Gastroesophageal sphincter (tissue), 4 donors: ENCODE data around the gene ZNF541. TPM values are rescaled to one million over a fixed set of nuclear protein-coding genes. Genes with fewer than 3 reads are reported as not detected.
"Not testable (repeated sequence)": the region's sequence is repeated elsewhere in the genome, so short reads cannot be mapped to it uniquely, and the experiment has no call there.

ENCODE experiments used
- ATAC-seq: fragments of 150-250 bp; one replicate; pipeline ENCODE4 v1.9.1; 2016; ENCODE audit warnings: mild to moderate bottlenecking, moderate library complexity
- H3K27ac ChIP-seq, 4 donors: fragments of 200-600 bp; sonication (generic) in 3 of 4; 1 replicate in 3 of 4; 2 replicates in 1 of 4; pipeline ENCODE4 v1.5.1; 2016 to 2019
- H3K27me3 ChIP-seq: fragments of 200-600 bp; sonication (generic); one replicate; pipeline ENCODE4 v1.5.1; 2019
- H3K36me3 ChIP-seq, 2 donors: fragments of 200-600 bp; sonication (generic); one replicate each; pipeline ENCODE4 v1.5.1; 2019; ENCODE audit warnings: control low read depth in 1 of 2
- H3K4me1 ChIP-seq, 3 donors: fragments of 200-600 bp; sonication (generic); 1 replicate in 2 of 3; 2 replicates in 1 of 3; pipeline ENCODE4 v1.5.1; 2016 to 2019; ENCODE audit warnings: control low read depth in 2 of 3
- H3K4me3 ChIP-seq, 2 donors: fragments of 200-600 bp; sonication (generic); one replicate each; pipeline ENCODE4 v1.5.1; 2019; ENCODE audit warnings: mild to moderate bottlenecking in 1 of 2, moderate library complexity in 1 of 2
- H3K9me3 ChIP-seq, 3 donors: fragments of 200-600 bp; sonication (generic); one replicate each; pipeline ENCODE4 v1.5.1; 2017 to 2019; ENCODE audit warnings: control low read depth in 2 of 3
- CTCF ChIP-seq, 4 experiments: fragments of 200-600 bp in 2 of 4; fragments of 450-650 bp in 2 of 4; sonication (generic) in 1 of 4; IDR thresholded peaks; one replicate each; pipeline ENCODE4 v1.5.1; 2017 to 2019; ENCODE audit warnings: antibody characterized with exemption in 4 of 4, mild to moderate bottlenecking in 2 of 4, moderate library complexity in 2 of 4
- EP300 ChIP-seq: sonication (generic); formaldehyde crosslinking; IDR thresholded peaks from one replicate; pipeline ENCODE4 v1.6.1; 2017; ENCODE audit warnings: antibody characterized with exemption, mild to moderate bottlenecking
- POLR2A ChIP-seq, 2 donors: fragments of 450-650 bp; IDR thresholded peaks; one replicate each; pipeline ENCODE4 v1.6.1; 2017; ENCODE audit warnings: antibody characterized with exemption in 2 of 2, mild to moderate bottlenecking in 2 of 2, moderate library complexity in 1 of 2
- POLR2AphosphoS5 ChIP-seq: sonication (generic); formaldehyde crosslinking; IDR thresholded peaks from one replicate; pipeline ENCODE4 v1.6.1; 2017; ENCODE audit warnings: antibody characterized with exemption
- WGBS, 2 donors: methylation state at CpG; one replicate each; pipeline ENCODE4 v1.1.5; 2018; ENCODE audit warnings: low coverage in 1 of 2; 5-methylcytosine and 5-hydroxymethylcytosine counted together
- total RNA-seq, 4 donors: library from RNA; depleted of rRNA; stranded (reverse); fragments of >200 nt; gene quantifications; one replicate each; pipeline ENCODE4 v1.1.0, GENCODE V29; 2016

ZNF541 gene
- total RNA-seq, 4 donors from 2014 or later: 0.05 TPM; not detected in 3

DNA sequence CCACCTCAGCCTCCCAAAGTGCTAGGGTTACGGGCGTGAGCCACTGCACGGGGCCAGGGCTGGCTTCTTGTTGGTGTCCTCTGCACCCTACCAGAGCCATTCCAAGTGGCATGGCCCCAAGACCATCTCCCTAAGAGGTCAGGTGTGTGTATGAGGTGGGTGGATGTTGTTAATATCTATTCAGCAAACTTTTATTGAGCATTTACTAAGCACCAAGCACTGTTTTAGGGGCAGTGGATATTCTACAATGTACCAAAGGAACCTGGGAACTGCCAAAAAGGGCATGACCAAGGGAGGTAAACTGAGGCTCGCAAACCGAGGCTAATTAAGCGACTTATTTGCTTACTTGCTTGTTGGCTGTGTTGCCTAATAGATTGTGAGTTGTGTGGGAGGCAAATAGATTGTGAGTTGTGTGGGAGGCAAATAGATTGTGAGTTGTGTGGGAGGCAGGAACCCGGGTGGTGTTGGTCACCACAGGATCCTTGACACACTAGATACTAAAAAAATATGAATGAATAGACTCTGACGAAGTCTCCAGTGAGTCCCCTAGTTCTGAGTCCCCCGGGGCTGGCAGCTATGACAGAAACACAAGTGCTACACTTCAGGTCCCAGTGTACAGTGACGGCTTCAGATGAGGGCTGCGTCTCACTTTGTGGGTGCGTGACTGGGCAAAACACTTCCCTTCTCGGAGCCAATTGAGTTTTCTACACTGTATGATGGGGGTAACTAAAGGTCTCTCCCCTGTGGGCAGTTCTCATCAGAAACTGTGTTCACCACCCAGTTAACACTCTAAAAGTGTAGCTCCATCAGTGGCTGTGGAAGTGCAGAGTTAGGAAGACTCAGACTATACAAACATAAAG, 31.0 kb upstream of the ZNF541 start:
- ATAC-seq: no peak
- no peak overlapping the region for H3K27ac ChIP-seq
- 48 to 63% methylated on average over 4 to 6 of the region's 13 CpGs for WGBS, 2 donors

GRCh38 chr19:47601180-47601904, 28.4 kb upstream of the ZNF541 start:
- no peaks in the 10 kb centered on the region for H3K36me3 ChIP-seq
- no peaks in the 10 kb centered on the region for H3K27me3 ChIP-seq
- no peaks in the 10 kb centered on the region for H3K9me3 ChIP-seq
- peak overlapping the region; percentile 68 to 94 (median 90) for H3K27ac ChIP-seq
- peak overlapping the region; percentile 41 to 63 for H3K4me3 ChIP-seq
- peaks cover 0 to 29% (median 8%) of the 10 kb centered on the region in 3 donors for H3K4me1 ChIP-seq
- ATAC-seq: no peak
- no peak for TF ChIP-seq CTCF (IDR thresholded peaks at IDR 0.05)
- TF ChIP-seq EP300: no peak
- TF ChIP-seq POLR2A (IDR thresholded peaks at IDR 0.05): no peak
- TF ChIP-seq POLR2AphosphoS5: no peak
- WGBS, 2 donors: 71% methylated on average over 13 of the region's 17 CpGs; no CpG with 5 or more reads in 1 of the 2 donors

More for the DNA sequence above, 31.0 kb upstream of the ZNF541 start:
- Histone ChIP-seq H3K4me3 (no peak overlapping the region), H3K36me3 (no peaks in the 10 kb centered on the region), H3K9me3 (no peaks in the 10 kb centered on the region), H3K4me1 (peaks cover 0 to 31% (median 16%) of the 10 kb centered on the region in 3 donors), H3K27me3 (no peaks in the 10 kb centered on the region)
- no peak for TF ChIP-seq EP300
- TF ChIP-seq POLR2A (IDR thresholded peaks at IDR 0.05): no peak
- no peak for TF ChIP-seq CTCF (IDR thresholded peaks at IDR 0.05)
- no peak for TF ChIP-seq POLR2AphosphoS5

GRCh38 chr19:47600246-47601179, 27.6 kb upstream of the ZNF541 start:
- H3K4me1 ChIP-seq: peaks cover 0 to 29% (median 8%) of the 10 kb centered on the region in 3 donors
- no peaks in the 10 kb centered on the region for H3K27me3 ChIP-seq
- 2 to 10% methylated on average over 9 to 15 of the region's 77 CpGs for WGBS, 2 donors
- peak overlapping the region; percentile 41 to 63 for H3K4me3 ChIP-seq
- H3K9me3 ChIP-seq: no peaks in the 10 kb centered on the region
- peak overlapping the region; percentile 80 to 94 (median 90) for H3K27ac ChIP-seq
- peak; percentile 97 for ATAC-seq
- TF ChIP-seq POLR2AphosphoS5 (peak; percentile 85), POLR2A (IDR thresholded peaks at IDR 0.05) (peak; percentile 80), CTCF (IDR thresholded peaks at IDR 0.05) (peak in 1 of 4 experiments; percentile 9), EP300 (no peak)
- H3K36me3 ChIP-seq: no peaks in the 10 kb centered on the region

- H3K4me1 ChIP-seq: peaks cover 0 to 29% (median 8%) of the 10 kb centered on the region in 3 donors
- not testable (repeated sequence) for H3K36me3 ChIP-seq, H3K27me3 ChIP-seq, ATAC-seq, H3K9me3 ChIP-seq
- peak overlapping the region; percentile 21 to 63 for H3K4me3 ChIP-seq
- WGBS, 2 donors: 30 to 43% methylated on average over 12 to 22 of the region's 25 CpGs
- peak overlapping the region; percentile 80 to 94 (median 90) for H3K27ac ChIP-seq
Measured at GRCh38 chr19:47599671-47600245, 26.8 kb upstream of the ZNF541 start.
